GM18520 (cell line): ENCODE measurements around the gene PRDM12.

Source experiments
- ATAC-seq: cut with Tn5 transposase; IDR thresholded peaks from one replicate; pipeline ENCODE4 v1.9.1; 2021; ENCODE audit not compliant: unreplicated experiment

The PRDM12 gene

DNA sequence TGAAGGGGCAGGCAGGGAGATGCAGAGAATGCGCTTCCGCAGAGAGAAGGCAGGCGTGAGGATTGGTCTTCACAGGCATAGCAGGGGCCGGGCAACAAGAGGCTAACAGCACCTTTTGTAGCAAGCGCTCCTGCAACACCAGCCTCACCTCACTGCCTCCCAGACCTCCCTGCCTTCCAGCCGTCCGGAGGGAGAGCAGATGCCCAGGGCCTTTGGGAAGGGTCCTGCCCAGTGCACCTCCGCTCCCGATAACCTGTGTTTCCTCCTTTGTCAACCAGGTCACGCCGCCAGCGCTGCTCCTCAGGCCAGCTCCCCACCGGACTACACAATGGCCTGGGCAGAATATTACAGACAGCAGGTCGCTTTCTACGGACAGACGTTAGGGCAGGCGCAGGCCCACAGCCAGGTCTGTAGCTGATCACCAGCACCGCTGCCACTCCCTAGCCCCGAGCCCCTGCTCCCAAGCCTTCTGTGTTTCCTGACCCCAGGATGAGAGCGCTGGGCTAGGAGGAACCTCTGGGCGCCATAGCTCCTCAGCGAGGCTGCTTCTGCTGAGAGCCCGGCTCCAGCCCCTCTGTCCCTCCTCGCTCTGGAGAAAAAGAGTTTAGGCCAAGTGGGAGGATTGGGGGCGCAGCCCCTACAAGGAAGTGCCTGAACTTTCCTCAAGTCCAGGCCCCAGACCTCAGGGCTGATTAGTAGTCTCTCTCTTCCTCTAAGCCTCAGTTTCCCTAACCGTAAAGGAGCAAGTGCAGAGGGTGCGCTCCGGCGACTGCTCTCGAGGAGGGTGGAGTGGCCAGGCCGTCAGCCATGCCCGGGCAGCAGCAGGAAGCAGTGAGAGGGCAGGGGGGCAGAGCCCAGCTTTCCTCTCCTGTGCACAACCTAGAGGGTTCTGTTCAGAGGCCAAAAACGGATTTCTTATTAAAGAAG is 28.4 kb upstream of the PRDM12 start:
- ATAC-seq: no peak

DNA sequence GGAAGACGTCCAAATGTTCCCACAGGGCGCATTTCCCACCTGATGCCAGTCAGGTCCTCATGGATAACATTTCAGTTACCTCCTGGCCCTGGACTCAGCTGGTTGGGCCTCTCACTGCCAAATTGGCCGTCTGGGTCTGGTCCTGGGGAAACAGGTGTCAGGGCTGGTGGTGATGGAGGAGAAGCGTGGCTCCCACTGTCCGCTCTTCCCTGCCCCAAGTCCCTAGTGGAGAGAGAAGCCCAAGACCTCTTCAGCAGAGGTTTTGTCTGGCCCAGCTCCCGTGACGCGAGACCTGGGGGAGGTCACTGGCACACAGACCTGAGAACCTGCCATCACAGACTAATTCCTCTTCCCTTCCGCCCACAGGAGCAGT is 27.8 kb upstream of the PRDM12 start:
- no peak for ATAC-seq

DNA sequence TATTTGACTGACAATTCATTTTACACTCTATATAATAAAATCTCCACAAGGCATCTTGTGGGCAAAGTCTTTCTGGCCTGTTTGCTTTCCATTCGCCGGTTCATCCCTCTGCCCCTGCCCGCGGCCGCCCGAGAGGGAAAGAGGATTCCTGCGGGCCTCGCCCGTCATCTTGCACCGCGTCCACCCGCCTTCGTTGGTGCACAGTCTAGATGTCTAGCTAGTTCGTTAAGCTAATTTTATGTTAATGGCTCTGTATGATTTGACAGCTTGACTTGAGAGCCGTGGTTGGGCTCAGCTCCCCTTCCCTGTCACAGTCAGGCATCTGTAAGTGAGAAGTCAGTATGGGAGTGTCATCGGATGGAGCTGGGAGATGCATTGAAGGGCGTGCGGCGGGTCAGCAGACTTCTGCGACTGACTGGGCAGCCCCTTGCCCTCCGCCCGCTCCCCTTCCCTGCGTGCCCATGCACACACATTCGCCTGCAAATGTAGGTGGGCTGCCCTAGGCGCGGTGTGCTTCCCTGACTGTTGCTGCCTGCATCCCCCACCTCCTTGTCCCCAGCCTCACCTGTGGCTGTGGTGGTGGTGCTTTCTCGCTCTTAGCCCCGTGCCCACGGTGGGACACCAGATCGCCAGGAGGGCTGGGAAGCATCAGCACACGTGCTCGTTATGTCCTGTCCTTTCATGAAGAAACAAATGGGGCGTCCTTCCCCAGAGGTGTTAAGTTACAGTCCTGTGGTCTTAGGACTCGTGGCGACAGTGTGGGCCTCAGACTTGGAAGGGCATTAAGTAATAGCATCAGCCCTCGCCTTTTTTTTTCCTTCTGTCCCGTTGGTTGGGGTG is 25.9 kb upstream of the PRDM12 start:
- no peak for ATAC-seq

DNA sequence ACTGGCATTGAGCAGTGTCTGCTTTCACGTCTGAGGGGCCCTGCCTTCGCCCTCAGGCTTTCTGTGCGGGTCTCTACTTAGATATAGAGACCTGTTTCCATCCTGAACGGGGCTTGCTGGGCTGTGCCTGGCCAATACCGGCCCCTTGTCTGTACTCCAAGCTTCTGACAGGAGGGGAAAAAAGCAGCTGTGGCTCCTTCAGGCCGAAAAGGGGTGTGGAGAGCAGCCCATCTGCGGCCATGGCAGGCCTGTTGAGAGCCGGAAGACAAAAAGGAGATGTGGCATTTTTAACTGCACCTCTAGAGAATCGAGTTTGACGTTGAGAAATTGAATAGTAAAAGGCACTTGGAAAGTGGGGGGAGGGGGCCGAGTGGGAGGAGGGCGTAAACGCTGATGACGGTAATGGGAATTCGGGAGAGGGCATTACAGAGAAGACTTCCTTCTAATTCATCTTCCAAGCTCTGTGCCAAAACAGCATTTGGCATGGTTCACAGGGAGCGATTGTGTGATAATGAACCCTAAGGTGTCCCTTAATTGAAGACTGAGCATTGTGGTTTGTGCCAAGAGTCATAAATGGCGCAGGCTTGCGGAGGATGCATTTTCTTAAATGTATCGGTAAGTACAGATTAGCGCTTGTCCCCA is 25.1 kb upstream of the PRDM12 start:
- ATAC-seq: no peak

DNA sequence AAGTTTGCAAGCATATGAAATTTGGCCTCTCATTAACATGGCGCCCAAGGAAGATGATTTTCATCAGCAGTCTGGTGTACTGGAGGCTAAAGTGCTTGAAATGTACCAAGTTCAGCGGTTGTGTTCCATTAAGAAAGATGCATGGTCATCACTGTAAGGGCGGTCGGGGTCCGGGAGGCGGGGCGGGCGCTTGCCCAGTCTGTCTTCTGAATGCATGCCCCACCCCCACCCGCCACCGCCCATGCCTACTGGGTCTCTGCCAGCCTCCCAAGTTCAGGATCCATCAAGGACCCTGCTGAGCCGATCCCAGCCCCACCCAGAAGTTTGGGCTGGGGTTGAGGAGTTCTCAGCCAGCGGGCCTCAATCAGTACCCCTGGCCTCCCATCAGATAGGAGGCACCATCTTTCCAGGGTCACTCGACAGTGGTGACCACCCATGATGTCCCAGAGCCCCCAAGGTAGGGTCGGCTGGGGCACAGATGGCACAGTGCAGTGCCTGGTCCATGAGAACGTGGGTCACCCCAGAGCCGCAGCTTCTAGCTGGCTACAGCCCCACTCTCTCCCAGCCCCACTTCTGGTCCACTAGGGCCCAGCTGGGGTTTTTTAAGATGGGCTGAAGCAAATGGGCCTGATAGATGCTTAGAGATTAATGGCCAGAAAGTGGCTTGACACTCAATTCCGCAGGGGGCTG is 24.4 kb upstream of the PRDM12 start:
- ATAC-seq: no peak

DNA sequence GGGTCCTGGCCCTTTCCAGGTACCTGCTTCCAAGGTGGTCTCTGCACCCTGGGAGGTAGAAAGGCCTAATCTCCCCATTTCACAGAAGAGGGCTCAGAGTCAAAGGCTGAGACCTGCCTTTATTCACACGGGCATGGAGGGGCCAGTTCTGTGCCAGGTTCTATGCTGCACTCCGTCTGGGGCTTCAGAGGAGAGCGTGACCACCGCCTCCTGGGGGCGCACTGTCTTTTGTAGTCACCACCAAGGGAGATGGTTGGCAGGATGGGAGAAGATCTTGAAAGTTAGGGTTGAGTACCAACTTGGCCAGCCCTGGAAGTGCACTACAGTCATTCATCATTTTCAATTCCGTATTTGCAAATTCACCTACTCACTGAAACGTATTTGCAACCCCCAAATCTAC is 23.7 kb upstream of the PRDM12 start:
- ATAC-seq: no peak

DNA sequence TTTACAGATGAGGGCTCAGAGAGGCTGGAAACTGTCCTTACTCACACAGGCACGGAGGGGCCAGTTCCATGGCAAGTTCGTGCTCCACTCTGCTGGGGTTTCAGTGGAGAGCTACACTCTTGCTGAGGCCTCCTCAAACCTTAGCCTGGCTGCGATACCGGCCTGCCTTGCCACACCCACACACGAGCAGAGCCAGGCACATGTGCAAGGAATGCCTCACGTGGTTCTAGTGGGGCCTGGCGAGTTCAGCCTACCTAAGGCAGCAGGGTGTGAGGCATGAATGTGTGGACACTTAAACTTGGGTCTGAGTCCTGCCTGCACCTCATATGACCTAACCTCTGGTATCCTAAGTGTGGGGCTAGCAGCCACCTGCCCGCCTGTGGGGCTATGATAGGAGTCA is 21.5 kb upstream of the PRDM12 start:
- no peak for ATAC-seq

DNA sequence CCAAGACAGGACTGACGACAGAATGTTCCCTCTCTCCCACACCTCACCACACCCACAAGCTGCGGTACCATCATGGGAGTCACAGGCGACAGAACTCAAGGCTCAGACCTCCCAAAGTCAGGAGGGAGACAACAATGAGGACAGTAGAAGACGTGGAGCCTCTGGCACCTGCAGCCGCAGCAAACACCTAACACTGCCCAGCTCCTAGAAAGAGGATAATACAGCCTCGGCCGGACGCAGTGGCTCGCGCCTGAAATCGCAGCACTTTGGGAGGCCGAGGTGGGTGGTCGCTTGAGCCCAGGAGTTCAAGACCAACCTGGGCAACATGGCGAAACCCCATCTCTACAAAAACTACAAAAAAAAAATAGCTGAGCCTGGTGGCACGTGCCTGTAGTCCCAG is 13.2 kb upstream of the PRDM12 start:
- no peak for ATAC-seq

DNA sequence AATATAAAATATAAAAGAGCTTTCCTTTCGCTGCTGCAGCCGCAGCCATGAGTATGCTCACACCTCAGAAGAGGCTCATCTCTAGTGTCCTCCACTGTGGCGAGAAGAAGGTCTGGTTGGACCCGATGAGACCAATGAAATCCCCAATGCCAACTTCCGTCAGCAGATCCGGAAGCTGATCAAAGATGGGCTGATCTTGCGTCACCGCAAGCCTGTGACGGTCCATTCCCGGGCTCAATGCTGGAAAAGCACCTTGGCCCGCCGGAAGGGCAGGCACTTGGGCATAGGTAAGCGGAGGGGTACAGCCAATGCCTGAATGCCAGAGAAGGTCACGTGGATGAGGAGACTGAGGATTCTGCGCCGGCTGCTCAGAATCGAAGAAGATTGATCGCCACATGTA is 12.6 kb upstream of the PRDM12 start:
- no peak for ATAC-seq

DNA sequence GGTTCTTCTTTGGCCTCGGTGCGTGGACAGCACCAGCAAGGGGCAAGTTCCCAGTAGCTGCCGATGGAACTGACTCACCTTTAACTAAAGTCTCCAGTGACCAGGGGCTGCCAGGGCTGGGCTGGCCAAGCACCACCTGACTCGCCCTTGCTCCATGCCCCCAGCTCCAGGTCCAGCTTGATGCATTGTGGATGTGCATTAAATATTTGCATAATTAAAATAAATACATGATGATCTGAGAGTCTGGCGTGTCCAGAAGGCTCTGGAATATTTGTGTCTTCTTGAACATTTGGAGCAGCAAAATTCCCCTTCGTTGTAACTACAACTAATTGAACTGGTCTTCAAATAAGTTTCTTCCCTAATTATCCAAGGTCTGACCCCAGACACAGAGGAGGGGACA is 9.5 kb upstream of the PRDM12 start:
- no peak for ATAC-seq

DNA sequence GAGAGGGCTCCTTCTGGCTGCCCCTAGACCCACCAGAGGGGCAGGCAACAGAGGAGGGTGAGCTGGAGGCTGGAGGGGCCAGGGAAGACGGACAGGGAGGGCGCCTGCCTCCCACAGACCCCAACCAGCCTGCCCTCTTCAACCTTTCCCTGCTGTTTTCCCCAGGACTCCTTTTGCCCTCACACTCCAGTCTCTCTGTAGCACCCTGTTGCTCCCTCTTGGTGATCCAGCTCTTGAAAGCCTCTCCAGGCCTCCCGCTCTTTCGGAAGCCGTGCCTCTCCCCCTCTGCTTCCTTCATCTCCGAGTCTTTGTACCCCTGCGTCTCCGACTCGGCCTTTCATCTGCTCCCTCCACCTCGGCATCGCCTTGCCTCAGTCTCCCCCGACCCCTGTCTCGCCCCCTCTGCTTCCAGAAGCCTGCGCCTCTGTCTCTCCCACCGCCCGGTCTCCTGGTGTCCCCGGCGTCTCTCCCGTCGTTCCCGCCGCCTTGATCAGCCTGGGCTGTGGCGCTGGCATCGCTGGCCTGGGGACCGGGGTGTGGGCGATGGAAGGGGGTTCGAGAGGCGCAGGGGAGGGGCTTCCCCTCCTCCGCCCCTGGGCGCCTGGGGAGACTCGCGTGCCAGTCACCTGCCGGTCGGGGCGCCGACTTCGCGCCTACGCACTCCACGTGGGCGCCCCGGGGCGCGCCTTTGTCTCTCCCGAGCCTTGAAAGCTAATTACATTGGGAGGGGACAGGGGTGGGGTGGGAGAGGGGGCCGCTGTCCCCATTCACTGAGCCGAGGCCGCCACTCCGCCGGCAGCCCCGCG is 5.3 kb upstream of the PRDM12 start:
- ATAC-seq: no peak

DNA sequence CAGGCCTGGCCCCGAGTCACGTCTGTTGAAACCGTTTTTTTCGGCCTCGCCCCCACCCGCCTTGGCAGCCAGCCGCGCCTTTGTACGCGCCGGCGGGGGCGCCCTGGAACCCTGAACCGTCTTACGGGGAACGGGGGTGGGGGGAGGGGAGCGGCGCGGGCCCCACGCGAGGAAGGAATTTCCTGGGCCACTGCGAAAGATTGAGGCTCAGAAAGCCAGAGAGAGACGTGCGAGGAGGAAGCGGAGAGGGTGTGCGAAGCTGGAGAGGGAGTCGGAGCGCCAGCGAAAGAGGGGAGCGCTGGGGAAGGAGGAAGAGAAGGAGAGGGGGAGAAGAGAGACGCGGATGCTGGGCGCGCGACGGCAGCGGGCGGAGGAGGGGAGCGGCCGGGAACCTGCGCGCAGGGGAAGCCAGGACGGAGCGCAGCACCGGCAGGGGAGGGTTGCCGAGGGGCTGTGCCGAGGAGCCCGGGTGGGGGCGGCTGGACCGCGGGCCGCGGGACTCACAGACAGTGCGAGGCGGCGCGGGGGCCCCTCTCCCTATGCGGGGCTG is 4.6 kb upstream of the PRDM12 start:
- no peak for ATAC-seq

DNA sequence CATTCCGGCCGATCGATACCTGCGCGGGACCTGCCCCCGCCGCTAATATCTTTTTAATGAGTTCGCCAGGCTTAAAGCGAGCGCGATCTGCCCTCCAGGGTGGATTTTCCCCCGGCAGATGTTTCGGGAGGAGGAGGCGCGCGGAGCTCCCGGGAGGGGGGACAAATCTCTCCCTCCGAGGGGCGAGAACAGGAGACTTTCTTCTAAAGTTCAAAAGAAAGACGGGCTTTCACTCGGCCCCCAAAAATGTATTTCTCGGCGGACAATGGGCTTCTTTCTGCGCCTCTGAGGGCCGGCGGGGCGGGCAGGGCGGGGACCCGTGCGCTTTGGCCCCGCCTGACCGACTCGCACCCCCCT is 4.1 kb upstream of the PRDM12 start:
- no peak for ATAC-seq

DNA sequence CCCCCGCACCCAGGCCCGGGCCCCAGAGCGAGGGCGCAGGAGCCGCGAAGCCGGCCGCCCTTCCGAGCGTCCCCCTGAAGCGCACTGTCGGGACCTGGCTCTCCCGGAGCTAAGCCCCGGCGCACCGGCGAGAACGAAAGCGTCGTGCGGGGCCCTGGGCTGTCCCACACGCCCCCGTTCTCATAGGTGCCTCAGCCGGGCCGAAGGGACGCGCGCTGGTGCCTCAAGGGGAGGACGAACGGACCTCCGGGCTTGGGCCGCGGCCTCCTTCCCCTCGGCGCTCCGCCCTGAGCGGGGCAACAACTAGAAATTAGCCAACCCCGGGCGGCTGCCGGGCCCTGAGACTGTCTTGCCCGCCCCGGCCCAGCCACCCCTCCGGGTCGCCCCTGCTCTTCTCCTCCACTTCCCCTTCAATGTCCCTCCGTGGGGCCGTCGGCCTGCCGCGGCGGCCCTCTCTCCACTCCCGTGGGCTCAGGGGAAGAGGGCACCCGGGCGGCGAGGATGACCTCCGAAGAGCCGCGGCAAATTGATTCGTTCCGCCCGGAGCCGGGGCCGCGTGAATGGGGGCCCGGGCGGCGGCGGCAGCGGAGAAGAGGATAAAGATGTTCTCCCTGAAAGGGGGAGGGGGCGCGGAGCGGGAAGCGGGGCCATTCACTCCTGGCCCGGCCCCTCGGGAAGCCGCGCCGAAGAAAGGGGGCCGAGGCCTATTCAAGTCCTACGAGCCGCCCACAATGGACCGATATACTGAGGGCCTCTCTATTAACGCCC is 3.5 kb upstream of the PRDM12 start:
- ATAC-seq: no peak

DNA sequence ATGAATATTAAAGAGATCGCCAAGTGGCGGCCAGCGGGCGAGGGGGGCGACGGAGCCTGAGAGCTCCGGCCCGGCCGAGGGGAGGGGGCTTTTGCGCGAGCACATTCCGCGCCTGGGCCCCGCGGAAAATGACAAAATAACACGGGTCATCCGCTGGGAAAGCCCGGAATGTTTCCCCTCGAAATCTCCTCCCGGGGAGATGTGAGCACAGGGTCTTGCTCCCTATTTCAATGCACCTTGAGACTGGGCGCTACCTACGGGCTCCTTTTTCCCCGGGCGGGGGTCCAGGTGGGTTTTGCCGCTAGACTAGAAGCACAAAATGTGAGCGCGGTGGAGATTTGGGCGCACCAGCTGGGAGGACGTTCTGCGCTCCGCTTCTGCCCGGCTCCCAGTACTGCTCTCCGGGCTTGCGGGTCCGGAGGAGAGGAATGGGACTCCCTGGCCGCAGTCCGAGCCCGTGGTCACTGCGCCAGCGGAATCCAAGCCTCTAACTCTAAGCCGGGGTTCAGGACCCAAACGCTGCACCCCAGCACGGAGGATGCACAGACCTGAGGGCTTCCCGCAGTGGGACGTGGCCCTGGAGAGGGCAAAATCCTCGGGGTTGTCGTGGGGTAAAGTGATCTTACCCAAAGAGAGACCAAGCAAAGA is 2.8 kb upstream of the PRDM12 start:
- ATAC-seq: no peak

DNA sequence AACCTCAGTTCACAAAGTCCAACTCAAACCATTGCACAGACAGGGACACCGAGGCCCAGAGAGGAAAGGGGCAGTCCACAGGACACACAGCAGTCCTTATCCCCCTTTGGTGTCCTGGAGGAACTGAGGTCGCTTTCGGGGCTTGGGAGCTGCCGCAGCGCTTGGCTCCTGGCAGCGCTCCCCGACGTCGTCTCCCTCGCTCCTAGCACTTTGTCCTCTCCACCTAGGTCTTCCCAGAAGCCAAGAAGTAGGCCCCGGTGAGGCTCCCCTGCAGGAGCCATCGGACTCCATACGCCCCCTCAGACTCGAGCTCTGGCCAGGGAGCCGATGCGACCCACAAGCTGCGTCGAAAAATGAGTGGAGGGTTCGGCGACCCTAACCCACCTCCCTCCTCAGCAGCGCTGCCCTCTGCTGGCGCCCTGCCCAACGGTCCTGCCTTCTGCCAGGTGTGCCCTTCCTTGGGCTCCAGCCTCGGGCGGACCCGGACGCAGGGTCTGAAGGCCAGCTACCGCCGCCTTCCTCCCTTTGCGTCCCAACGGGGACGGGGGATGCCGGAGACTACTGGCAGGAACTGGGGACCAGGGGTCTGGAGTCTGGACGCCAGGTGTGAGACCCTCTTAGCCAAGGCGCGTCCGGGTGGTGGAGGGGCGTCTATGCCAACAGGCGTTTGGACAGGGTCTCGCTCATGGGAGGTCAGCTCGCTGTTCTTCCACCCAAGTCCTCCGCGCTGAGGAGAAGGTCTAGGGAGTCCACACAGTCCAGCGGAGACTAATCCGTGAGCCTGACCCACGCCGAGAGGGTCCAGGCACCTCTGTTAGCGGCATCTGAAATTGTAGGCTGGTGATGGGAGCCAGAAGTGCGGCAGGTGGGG is 2.1 kb upstream of the PRDM12 start:
- ATAC-seq: no peak

DNA sequence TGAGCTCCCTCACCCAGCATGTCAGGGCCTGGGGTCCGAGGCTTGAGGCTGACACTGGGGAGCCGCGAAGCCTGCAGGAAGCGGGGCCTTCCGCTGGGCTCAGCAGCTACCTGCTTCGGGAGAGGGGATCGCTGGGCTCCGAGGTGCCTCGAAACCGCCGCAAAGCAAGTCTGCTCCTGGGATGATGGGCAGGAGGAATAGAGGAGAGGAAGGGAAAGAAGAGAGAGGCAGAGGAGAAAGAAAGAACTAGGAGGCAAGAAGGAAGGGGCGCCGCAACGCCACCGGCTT is 1.5 kb upstream of the PRDM12 start:
- no peak for ATAC-seq
